GM18520 (cell line): ENCODE results near the gene LTA4H.

Source experiments
- ATAC-seq: cut with Tn5 transposase; IDR thresholded peaks from one replicate; pipeline ENCODE4 v1.9.1; 2021; ENCODE audit not compliant: unreplicated experiment

Gene LTA4H

GRCh38 chr12:96057986-96058553 is 22.7 kb upstream of the LTA4H start:
- ATAC-seq = no peak

- no peak for ATAC-seq
These were observed 21.5 kb upstream of the LTA4H start for GRCh38 chr12:96056646-96057455.

- ATAC-seq = no peak
These were observed 18.8 kb upstream of the LTA4H start for GRCh38 chr12:96054244-96054610.

GRCh38 chr12:96053476-96054243 is 18.3 kb upstream of the LTA4H start:
- ATAC-seq = no peak

GRCh38 chr12:96051756-96052485 is 16.5 kb upstream of the LTA4H start:
- no peak for ATAC-seq

GRCh38 chr12:96050139-96050538 is 14.8 kb upstream of the LTA4H start:
- no peak for ATAC-seq

GRCh38 chr12:96049101-96049500 is 13.7 kb upstream of the LTA4H start:
- ATAC-seq = no peak

- ATAC-seq = no peak
These were observed 13.1 kb upstream of the LTA4H start for GRCh38 chr12:96048393-96048969.

GRCh38 chr12:96047229-96048211 is 12.1 kb upstream of the LTA4H start:
- ATAC-seq = peak; percentile 81

GRCh38 chr12:96046543-96047228 is 11.3 kb upstream of the LTA4H start:
- ATAC-seq = no peak

- ATAC-seq = no peak
These were observed 10.2 kb upstream of the LTA4H start for GRCh38 chr12:96045566-96045965.

- no peak for ATAC-seq
These were observed 9.5 kb upstream of the LTA4H start for GRCh38 chr12:96044943-96045290.

- ATAC-seq = no peak
These were observed 8.9 kb upstream of the LTA4H start for GRCh38 chr12:96044017-96044942.

- ATAC-seq = no peak
These were observed 5.8 kb upstream of the LTA4H start for GRCh38 chr12:96041181-96041580.

GRCh38 chr12:96040305-96041133 is 5.1 kb upstream of the LTA4H start:
- ATAC-seq = no peak

GRCh38 chr12:96039516-96039915 is 4.1 kb upstream of the LTA4H start:
- no peak for ATAC-seq

GRCh38 chr12:96036765-96037455 is 1.5 kb upstream of the LTA4H start:
- no peak for ATAC-seq
